SK-N-SH (cell line): Measurements from ENCODE around the gene OTOP1. TPM values are rescaled to one million over a fixed set of nuclear protein-coding genes. Genes with fewer than 3 reads are reported as not detected.
"Not testable (repeated sequence)": the region's sequence is repeated elsewhere in the genome, so short reads cannot be mapped to it uniquely, and the experiment has no call there.

Experiments used
- CTCF ChIA-PET: fragments of 300-600, 350-600 bp; formaldehyde crosslinking; extraction: SDS; loops from one replicate; lab custom pipeline; 2021; lab: Yijun Ruan, JAX
- POLR2A ChIA-PET: fragments of 350-600 bp; sonication (Branson Sonifier 250); formaldehyde crosslinking; extraction: SDS; loops from one replicate; lab custom pipeline; 2020; ENCODE audit warnings: antibody characterized with exemption, inconsistent platforms; lab: Yijun Ruan, JAX
- DNase-seq: peaks from one replicate; pipeline ENCODE4 v3.0.0; 2012
- H2AFZ ChIP-seq: fragments of 200-600 bp; sonication (generic); 2 replicates; pipeline ENCODE4 v1.8.1; 2016; ENCODE audit warnings: antibody characterized with exemption, mild to moderate bottlenecking, low read depth
- H3F3A ChIP-seq: fragments of 200-600 bp; sonication (generic); replicated peaks from 2 replicates; pipeline ENCODE3; 2016; ENCODE audit warnings: antibody characterized with exemption, mild to moderate bottlenecking; ENCODE audit not compliant: insufficient read depth
- H3K27ac ChIP-seq, 2 experiments: fragments of 200-500 bp in 1 of 2; fragments of 200-600 bp in 1 of 2; sonication (Bioruptor generic) in 1 of 2; sonication (generic), shearing (Covaris generic) in 1 of 2; 2 replicates each; pipeline versions ENCODE4 v1.5.1 to v1.6.1; 2014 to 2016; ENCODE audit warnings: low read depth in 2 of 2, inconsistent platforms in 1 of 2, low read length in 1 of 2, mild to moderate bottlenecking in 1 of 2, mixed read lengths in 1 of 2
- H3K27me3 ChIP-seq: fragments of 200-600 bp; sonication (generic), shearing (Covaris generic); 2 replicates; pipeline ENCODE4 v1.6.1; 2016; ENCODE audit warnings: mixed run types; ENCODE audit not compliant: insufficient read depth
- H3K36me3 ChIP-seq, 2 experiments: fragments of 200-500 bp in 1 of 2; fragments of 200-600 bp in 1 of 2; sonication (Bioruptor generic) in 1 of 2; sonication (generic) in 1 of 2; replicated peaks in 1 of 2; 2 replicates each; pipeline versions ENCODE3 to v1.5.1; 2014 to 2016; ENCODE audit warnings: low read length in 1 of 2, mild to moderate bottlenecking in 1 of 2; ENCODE audit not compliant: insufficient read depth in 2 of 2, control insufficient read depth in 1 of 2
- H3K4me1 ChIP-seq, 2 experiments: fragments of 200-500 bp in 1 of 2; fragments of 200-600 bp in 1 of 2; sonication (Bioruptor generic) in 1 of 2; sonication (generic), shearing (Covaris generic) in 1 of 2; 2 replicates each; pipeline versions ENCODE4 v1.5.1 to v1.6.1; 2014 to 2016; ENCODE audit warnings: low read depth in 1 of 2, low read length in 1 of 2, mixed run types in 1 of 2; ENCODE audit not compliant: insufficient read depth in 2 of 2, control insufficient read depth in 1 of 2
- H3K4me2 ChIP-seq: fragments of 200-600 bp; sonication (generic), shearing (Covaris generic); 2 replicates; pipeline ENCODE4 v1.6.1; 2017; ENCODE audit warnings: mixed run types
- H3K4me3 ChIP-seq, 2 experiments: fragments of 200-500 bp in 1 of 2; fragments of 200-600 bp in 1 of 2; sonication (Bioruptor generic) in 1 of 2; sonication (generic), shearing (Covaris generic) in 1 of 2; 2 replicates each; pipeline versions ENCODE4 v1.5.1 to v1.8.1; 2014 to 2016; ENCODE audit warnings: low read depth in 2 of 2, inconsistent platforms in 1 of 2, low read length in 1 of 2, mild to moderate bottlenecking in 1 of 2, mixed read lengths in 1 of 2, moderate library complexity in 1 of 2
- H3K79me2 ChIP-seq: fragments of 200-600 bp; sonication (generic); 2 replicates; pipeline ENCODE4 v1.8.1; 2017; ENCODE audit warnings: mild to moderate bottlenecking; ENCODE audit not compliant: insufficient read depth
- H3K9ac ChIP-seq: fragments of 200-600 bp; sonication (generic); 2 replicates; pipeline ENCODE4 v1.6.1; 2017; ENCODE audit warnings: mixed run types
- H3K9me2 ChIP-seq: fragments of 200-600 bp; sonication (generic); 2 replicates; pipeline ENCODE4 v1.6.1; 2017; ENCODE audit warnings: mixed run types
- H3K9me3 ChIP-seq: fragments of 200-600 bp; sonication (generic); 2 replicates; pipeline ENCODE4 v1.6.1; 2017; ENCODE audit warnings: mixed run types, mild to moderate bottlenecking, moderate library complexity
- H4K20me1 ChIP-seq: fragments of 200-600 bp; sonication (generic); 2 replicates; pipeline ENCODE4 v1.6.1; 2017; ENCODE audit warnings: mild to moderate bottlenecking, mixed run types; ENCODE audit not compliant: insufficient read depth
- CHD2 ChIP-seq: fragments of 150-350 bp; IDR thresholded peaks from 2 replicates; pipeline ENCODE4 v1.6.1; 2018; ENCODE audit warnings: low read length; ENCODE audit not compliant: partially characterized antibody
- EZH2phosphoT487 ChIP-seq: fragments of 200-600 bp; sonication (generic); IDR thresholded peaks from 2 replicates; pipeline ENCODE4 v1.6.1; 2017; ENCODE audit warnings: low read depth, mixed run types, mild to moderate bottlenecking, antibody characterized with exemption, moderate library complexity, borderline replicate concordance
- FOSL2 ChIP-seq: IDR thresholded peaks from 2 replicates; pipeline ENCODE4 v1.4.0; 2012; ENCODE audit warnings: low read depth, mild to moderate bottlenecking, moderate library complexity, borderline replicate concordance
- JUND ChIP-seq: IDR thresholded peaks from 2 replicates; pipeline ENCODE4 v1.4.0; 2012
- MEF2A ChIP-seq: IDR thresholded peaks from 2 replicates; pipeline ENCODE4 v1.4.0; 2012; ENCODE audit warnings: low read depth, borderline replicate concordance
- NRF1 ChIP-seq: IDR thresholded peaks from 2 replicates; pipeline ENCODE4 v1.6.1; 2012; ENCODE audit warnings: low read depth, mild to moderate bottlenecking, low read length
- RAD21 ChIP-seq: IDR thresholded peaks from 2 replicates; pipeline ENCODE4 v1.6.1; 2012; ENCODE audit warnings: mild to moderate bottlenecking, low read length
- RCOR1 ChIP-seq: fragments of 150-350 bp; IDR thresholded peaks from 2 replicates; pipeline ENCODE4 v1.6.1; 2017; ENCODE audit warnings: antibody characterized with exemption, low read length
- RFX5 ChIP-seq: IDR thresholded peaks from 2 replicates; pipeline ENCODE4 v1.6.1; 2012; ENCODE audit warnings: mild to moderate bottlenecking, improper control_type of control experiment, low read length
- RXRA ChIP-seq: IDR thresholded peaks from 2 replicates; pipeline ENCODE4 v1.4.0; 2012; ENCODE audit warnings: low read depth, mild to moderate bottlenecking, borderline replicate concordance
- SIN3A ChIP-seq: IDR thresholded peaks from 2 replicates; pipeline ENCODE4 v1.6.1; 2012; ENCODE audit warnings: low read depth, mild to moderate bottlenecking, low read length, moderate library complexity, borderline replicate concordance
- SMC3 ChIP-seq: IDR thresholded peaks from 2 replicates; pipeline ENCODE4 v1.6.1; 2012; ENCODE audit warnings: low read depth, low read length, improper control_type of control experiment
- TEAD4 ChIP-seq: IDR thresholded peaks from 2 replicates; pipeline ENCODE4 v1.4.0; 2012; ENCODE audit warnings: mild to moderate bottlenecking, borderline replicate concordance; ENCODE audit not compliant: insufficient read depth
- YY1 ChIP-seq: IDR thresholded peaks from 2 replicates; pipeline ENCODE4 v1.4.0; 2012; ENCODE audit warnings: low read depth, mild to moderate bottlenecking
- WGBS: methylation state at CpG from one replicate; pipeline ENCODE4 v1.1.6; 2017; ENCODE audit warnings: low lambda C conversion rate; 5-methylcytosine and 5-hydroxymethylcytosine counted together
- polyA plus RNA-seq, 3 experiments: library from polyadenylated mRNA; depleted of rRNA; stranded (reverse); fragments of >200 nt; gene quantifications; 2 replicates each; pipeline ENCODE4 v1.2.3, GENCODE V29; 2012
- TF ChIP-seq, protein P1 (sequence below): IDR thresholded peaks from 2 replicates; pipeline ENCODE4; 2012
- TF ChIP-seq, protein P2 (sequence below): fragments of 150-350 bp; IDR thresholded peaks from 2 replicates; pipeline ENCODE4 v1.6.1; 2016; ENCODE audit warnings: mild to moderate bottlenecking, low read depth, low read length
- TF ChIP-seq, protein P3 (sequence below): IDR thresholded peaks from 2 replicates; pipeline ENCODE4 v1.4.0; 2012; ENCODE audit warnings: low read depth
- TF ChIP-seq, protein P4 (sequence below): fragments of 200-600 bp; sonication (generic); IDR thresholded peaks from 2 replicates; pipeline ENCODE4 v1.6.1; 2017; ENCODE audit warnings: antibody characterized with exemption, mild to moderate bottlenecking, moderate library complexity
- TF ChIP-seq, protein P5 (sequence below): IDR thresholded peaks from 2 replicates; pipeline ENCODE4 v1.6.1; 2012; ENCODE audit warnings: mild to moderate bottlenecking, low read depth, low read length, moderate library complexity
- TF ChIP-seq, protein P6 (sequence below): IDR thresholded peaks from 2 replicates; pipeline ENCODE4 v1.4.0; 2012; ENCODE audit warnings: low read depth, borderline replicate concordance

Gene OTOP1
- polyA plus RNA-seq, 1 of the 3 experiments (the other 2 are of a cell fraction): not detected

DNA sequence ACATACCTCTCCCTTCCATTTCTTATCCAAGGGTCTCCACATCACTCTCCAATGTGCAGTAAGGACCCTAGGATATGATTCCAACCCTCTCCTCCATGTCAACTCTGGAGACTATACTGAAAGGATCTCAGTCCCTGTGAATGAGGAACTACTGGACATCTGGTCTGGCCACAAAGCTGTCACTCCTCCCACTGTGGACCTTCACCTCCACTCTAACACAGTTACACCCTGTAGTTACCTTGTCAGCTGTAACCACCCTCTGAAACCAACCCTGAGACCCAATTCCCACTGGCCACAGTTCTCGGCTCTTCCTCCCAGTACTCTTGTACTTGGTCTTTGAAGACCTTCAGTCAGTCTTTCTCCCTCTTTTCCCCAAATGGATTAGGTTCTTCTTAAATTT is 18.4 kb upstream of the OTOP1 start:
- Histone ChIP-seq H3K9me3 (no peaks in the 10 kb centered on the region), H3K9ac (no peak overlapping the region), H2AFZ (no peak overlapping the region), H3K27ac (no peak overlapping the region), H3K4me3 (no peak overlapping the region), H3K9me2 (no peaks in the 10 kb centered on the region), H3K79me2 (peaks cover 12% of the 10 kb centered on the region; the same call in 1 of the 2 replicates), H3K4me2 (no peak overlapping the region), H3K4me1 (peaks cover 5 to 11% of the 10 kb centered on the region in 2 experiments), H3K27me3 (no peaks in the 10 kb centered on the region), H3K36me3 (peaks cover 32 to 36% of the 10 kb centered on the region in 2 experiments), H4K20me1 (no peaks in the 10 kb centered on the region), H3F3A (no peaks in the 10 kb centered on the region)
- WGBS: 95% methylated on average over 1 of the region's 1 CpG
- TF ChIP-seq, protein P1, sequence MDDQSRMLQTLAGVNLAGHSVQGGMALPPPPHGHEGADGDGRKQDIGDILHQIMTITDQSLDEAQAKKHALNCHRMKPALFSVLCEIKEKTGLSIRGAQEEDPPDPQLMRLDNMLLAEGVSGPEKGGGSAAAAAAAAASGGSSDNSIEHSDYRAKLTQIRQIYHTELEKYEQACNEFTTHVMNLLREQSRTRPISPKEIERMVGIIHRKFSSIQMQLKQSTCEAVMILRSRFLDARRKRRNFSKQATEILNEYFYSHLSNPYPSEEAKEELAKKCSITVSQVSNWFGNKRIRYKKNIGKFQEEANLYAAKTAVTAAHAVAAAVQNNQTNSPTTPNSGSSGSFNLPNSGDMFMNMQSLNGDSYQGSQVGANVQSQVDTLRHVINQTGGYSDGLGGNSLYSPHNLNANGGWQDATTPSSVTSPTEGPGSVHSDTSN: no peak
- TF ChIP-seq, protein P2, sequence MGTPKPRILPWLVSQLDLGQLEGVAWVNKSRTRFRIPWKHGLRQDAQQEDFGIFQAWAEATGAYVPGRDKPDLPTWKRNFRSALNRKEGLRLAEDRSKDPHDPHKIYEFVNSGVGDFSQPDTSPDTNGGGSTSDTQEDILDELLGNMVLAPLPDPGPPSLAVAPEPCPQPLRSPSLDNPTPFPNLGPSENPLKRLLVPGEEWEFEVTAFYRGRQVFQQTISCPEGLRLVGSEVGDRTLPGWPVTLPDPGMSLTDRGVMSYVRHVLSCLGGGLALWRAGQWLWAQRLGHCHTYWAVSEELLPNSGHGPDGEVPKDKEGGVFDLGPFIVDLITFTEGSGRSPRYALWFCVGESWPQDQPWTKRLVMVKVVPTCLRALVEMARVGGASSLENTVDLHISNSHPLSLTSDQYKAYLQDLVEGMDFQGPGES: no peak
- no peak for TF ChIP-seq FOSL2
- TF ChIP-seq CHD2: no peak
- TF ChIP-seq TEAD4: no peak
- no peak for TF ChIP-seq NRF1
- TF ChIP-seq SIN3A: no peak
- TF ChIP-seq, protein P3, sequence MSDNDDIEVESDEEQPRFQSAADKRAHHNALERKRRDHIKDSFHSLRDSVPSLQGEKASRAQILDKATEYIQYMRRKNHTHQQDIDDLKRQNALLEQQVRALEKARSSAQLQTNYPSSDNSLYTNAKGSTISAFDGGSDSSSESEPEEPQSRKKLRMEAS: no peak
- TF ChIP-seq RAD21: no peak
- TF ChIP-seq JUND: no peak
- TF ChIP-seq RXRA: no peak
- no peak for TF ChIP-seq RCOR1
- no peak for TF ChIP-seq YY1
- TF ChIP-seq EZH2phosphoT487: no peak
- TF ChIP-seq, protein P4, sequence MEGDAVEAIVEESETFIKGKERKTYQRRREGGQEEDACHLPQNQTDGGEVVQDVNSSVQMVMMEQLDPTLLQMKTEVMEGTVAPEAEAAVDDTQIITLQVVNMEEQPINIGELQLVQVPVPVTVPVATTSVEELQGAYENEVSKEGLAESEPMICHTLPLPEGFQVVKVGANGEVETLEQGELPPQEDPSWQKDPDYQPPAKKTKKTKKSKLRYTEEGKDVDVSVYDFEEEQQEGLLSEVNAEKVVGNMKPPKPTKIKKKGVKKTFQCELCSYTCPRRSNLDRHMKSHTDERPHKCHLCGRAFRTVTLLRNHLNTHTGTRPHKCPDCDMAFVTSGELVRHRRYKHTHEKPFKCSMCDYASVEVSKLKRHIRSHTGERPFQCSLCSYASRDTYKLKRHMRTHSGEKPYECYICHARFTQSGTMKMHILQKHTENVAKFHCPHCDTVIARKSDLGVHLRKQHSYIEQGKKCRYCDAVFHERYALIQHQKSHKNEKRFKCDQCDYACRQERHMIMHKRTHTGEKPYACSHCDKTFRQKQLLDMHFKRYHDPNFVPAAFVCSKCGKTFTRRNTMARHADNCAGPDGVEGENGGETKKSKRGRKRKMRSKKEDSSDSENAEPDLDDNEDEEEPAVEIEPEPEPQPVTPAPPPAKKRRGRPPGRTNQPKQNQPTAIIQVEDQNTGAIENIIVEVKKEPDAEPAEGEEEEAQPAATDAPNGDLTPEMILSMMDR: no peak
- TF ChIP-seq RFX5: no peak
- TF ChIP-seq, protein P5, sequence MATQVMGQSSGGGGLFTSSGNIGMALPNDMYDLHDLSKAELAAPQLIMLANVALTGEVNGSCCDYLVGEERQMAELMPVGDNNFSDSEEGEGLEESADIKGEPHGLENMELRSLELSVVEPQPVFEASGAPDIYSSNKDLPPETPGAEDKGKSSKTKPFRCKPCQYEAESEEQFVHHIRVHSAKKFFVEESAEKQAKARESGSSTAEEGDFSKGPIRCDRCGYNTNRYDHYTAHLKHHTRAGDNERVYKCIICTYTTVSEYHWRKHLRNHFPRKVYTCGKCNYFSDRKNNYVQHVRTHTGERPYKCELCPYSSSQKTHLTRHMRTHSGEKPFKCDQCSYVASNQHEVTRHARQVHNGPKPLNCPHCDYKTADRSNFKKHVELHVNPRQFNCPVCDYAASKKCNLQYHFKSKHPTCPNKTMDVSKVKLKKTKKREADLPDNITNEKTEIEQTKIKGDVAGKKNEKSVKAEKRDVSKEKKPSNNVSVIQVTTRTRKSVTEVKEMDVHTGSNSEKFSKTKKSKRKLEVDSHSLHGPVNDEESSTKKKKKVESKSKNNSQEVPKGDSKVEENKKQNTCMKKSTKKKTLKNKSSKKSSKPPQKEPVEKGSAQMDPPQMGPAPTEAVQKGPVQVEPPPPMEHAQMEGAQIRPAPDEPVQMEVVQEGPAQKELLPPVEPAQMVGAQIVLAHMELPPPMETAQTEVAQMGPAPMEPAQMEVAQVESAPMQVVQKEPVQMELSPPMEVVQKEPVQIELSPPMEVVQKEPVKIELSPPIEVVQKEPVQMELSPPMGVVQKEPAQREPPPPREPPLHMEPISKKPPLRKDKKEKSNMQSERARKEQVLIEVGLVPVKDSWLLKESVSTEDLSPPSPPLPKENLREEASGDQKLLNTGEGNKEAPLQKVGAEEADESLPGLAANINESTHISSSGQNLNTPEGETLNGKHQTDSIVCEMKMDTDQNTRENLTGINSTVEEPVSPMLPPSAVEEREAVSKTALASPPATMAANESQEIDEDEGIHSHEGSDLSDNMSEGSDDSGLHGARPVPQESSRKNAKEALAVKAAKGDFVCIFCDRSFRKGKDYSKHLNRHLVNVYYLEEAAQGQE: no peak
- TF ChIP-seq, protein P6, sequence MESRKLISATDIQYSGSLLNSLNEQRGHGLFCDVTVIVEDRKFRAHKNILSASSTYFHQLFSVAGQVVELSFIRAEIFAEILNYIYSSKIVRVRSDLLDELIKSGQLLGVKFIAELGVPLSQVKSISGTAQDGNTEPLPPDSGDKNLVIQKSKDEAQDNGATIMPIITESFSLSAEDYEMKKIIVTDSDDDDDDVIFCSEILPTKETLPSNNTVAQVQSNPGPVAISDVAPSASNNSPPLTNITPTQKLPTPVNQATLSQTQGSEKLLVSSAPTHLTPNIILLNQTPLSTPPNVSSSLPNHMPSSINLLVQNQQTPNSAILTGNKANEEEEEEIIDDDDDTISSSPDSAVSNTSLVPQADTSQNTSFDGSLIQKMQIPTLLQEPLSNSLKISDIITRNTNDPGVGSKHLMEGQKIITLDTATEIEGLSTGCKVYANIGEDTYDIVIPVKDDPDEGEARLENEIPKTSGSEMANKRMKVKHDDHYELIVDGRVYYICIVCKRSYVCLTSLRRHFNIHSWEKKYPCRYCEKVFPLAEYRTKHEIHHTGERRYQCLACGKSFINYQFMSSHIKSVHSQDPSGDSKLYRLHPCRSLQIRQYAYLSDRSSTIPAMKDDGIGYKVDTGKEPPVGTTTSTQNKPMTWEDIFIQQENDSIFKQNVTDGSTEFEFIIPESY: no peak
- TF ChIP-seq SMC3: no peak
- TF ChIP-seq MEF2A: no peak
- POLR2A ChIA-PET: no interaction called here
- CTCF ChIA-PET: no interaction called here
- DNase-seq: no peak

DNA sequence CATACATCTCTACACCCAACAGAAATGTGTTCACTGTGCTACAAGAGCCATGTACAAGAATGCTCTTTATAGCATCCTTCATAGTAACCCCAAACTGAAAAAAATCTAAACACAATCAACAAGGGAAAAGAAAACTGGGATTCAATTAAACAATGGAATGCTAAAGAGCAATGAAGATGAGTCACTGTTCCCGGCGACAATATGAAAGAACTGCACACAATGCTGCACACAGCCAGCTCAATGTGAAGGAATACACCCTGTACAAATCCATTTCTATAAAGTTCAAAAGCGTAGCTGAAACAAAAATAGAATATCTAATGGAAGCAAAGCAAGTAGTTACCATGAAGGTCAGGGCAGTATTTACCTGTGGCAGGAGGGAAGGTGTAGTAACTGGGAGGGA is 12.8 kb upstream of the OTOP1 start:
- CTCF ChIA-PET, H3K27ac ChIP-seq, H2AFZ ChIP-seq, H3K79me2 ChIP-seq, DNase-seq, H3F3A ChIP-seq, H3K9me2 ChIP-seq, H3K27me3 ChIP-seq, H4K20me1 ChIP-seq, POLR2A ChIA-PET, H3K4me1 ChIP-seq, H3K9ac ChIP-seq, H3K4me2 ChIP-seq, H3K9me3 ChIP-seq, H3K4me3 ChIP-seq: not testable (repeated sequence)
- WGBS: 91% methylated on average over 3 of the region's 3 CpGs
- H3K36me3 ChIP-seq: peaks cover 50 to 55% of the 10 kb centered on the region in 2 experiments
